SK-N-SH (cell line): ENCODE results near the gene METTL21A. TPM values are rescaled to one million over a fixed set of nuclear protein-coding genes. Genes with fewer than 3 reads are reported as not detected.

ENCODE experiments used
- CTCF ChIA-PET: fragments of 300-600, 350-600 bp; formaldehyde crosslinking; extraction: SDS; loops from one replicate; lab custom pipeline; 2021; lab: Yijun Ruan, JAX
- POLR2A ChIA-PET: fragments of 350-600 bp; sonication (Branson Sonifier 250); formaldehyde crosslinking; extraction: SDS; loops from one replicate; lab custom pipeline; 2020; ENCODE audit warnings: antibody characterized with exemption, inconsistent platforms; lab: Yijun Ruan, JAX
- DNase-seq: peaks from one replicate; pipeline ENCODE4 v3.0.0; 2012
- H2AFZ ChIP-seq: fragments of 200-600 bp; sonication (generic); 2 replicates; pipeline ENCODE4 v1.8.1; 2016; ENCODE audit warnings: antibody characterized with exemption, mild to moderate bottlenecking, low read depth
- H3F3A ChIP-seq: fragments of 200-600 bp; sonication (generic); replicated peaks from 2 replicates; pipeline ENCODE3; 2016; ENCODE audit warnings: antibody characterized with exemption, mild to moderate bottlenecking; ENCODE audit not compliant: insufficient read depth
- H3K27ac ChIP-seq, 2 experiments: fragments of 200-500 bp in 1 of 2; fragments of 200-600 bp in 1 of 2; sonication (Bioruptor generic) in 1 of 2; sonication (generic), shearing (Covaris generic) in 1 of 2; 2 replicates each; pipeline versions ENCODE4 v1.5.1 to v1.6.1; 2014 to 2016; ENCODE audit warnings: low read depth in 2 of 2, inconsistent platforms in 1 of 2, low read length in 1 of 2, mild to moderate bottlenecking in 1 of 2, mixed read lengths in 1 of 2
- H3K27me3 ChIP-seq: fragments of 200-600 bp; sonication (generic), shearing (Covaris generic); 2 replicates; pipeline ENCODE4 v1.6.1; 2016; ENCODE audit warnings: mixed run types; ENCODE audit not compliant: insufficient read depth
- H3K36me3 ChIP-seq, 2 experiments: fragments of 200-500 bp in 1 of 2; fragments of 200-600 bp in 1 of 2; sonication (Bioruptor generic) in 1 of 2; sonication (generic) in 1 of 2; replicated peaks in 1 of 2; 2 replicates each; pipeline versions ENCODE3 to v1.5.1; 2014 to 2016; ENCODE audit warnings: low read length in 1 of 2, mild to moderate bottlenecking in 1 of 2; ENCODE audit not compliant: insufficient read depth in 2 of 2, control insufficient read depth in 1 of 2
- H3K4me1 ChIP-seq, 2 experiments: fragments of 200-500 bp in 1 of 2; fragments of 200-600 bp in 1 of 2; sonication (Bioruptor generic) in 1 of 2; sonication (generic), shearing (Covaris generic) in 1 of 2; 2 replicates each; pipeline versions ENCODE4 v1.5.1 to v1.6.1; 2014 to 2016; ENCODE audit warnings: low read depth in 1 of 2, low read length in 1 of 2, mixed run types in 1 of 2; ENCODE audit not compliant: insufficient read depth in 2 of 2, control insufficient read depth in 1 of 2
- H3K4me2 ChIP-seq: fragments of 200-600 bp; sonication (generic), shearing (Covaris generic); 2 replicates; pipeline ENCODE4 v1.6.1; 2017; ENCODE audit warnings: mixed run types
- H3K4me3 ChIP-seq, 2 experiments: fragments of 200-500 bp in 1 of 2; fragments of 200-600 bp in 1 of 2; sonication (Bioruptor generic) in 1 of 2; sonication (generic), shearing (Covaris generic) in 1 of 2; 2 replicates each; pipeline versions ENCODE4 v1.5.1 to v1.8.1; 2014 to 2016; ENCODE audit warnings: low read depth in 2 of 2, inconsistent platforms in 1 of 2, low read length in 1 of 2, mild to moderate bottlenecking in 1 of 2, mixed read lengths in 1 of 2, moderate library complexity in 1 of 2
- H3K79me2 ChIP-seq: fragments of 200-600 bp; sonication (generic); 2 replicates; pipeline ENCODE4 v1.8.1; 2017; ENCODE audit warnings: mild to moderate bottlenecking; ENCODE audit not compliant: insufficient read depth
- H3K9ac ChIP-seq: fragments of 200-600 bp; sonication (generic); 2 replicates; pipeline ENCODE4 v1.6.1; 2017; ENCODE audit warnings: mixed run types
- H3K9me2 ChIP-seq: fragments of 200-600 bp; sonication (generic); 2 replicates; pipeline ENCODE4 v1.6.1; 2017; ENCODE audit warnings: mixed run types
- H3K9me3 ChIP-seq: fragments of 200-600 bp; sonication (generic); 2 replicates; pipeline ENCODE4 v1.6.1; 2017; ENCODE audit warnings: mixed run types, mild to moderate bottlenecking, moderate library complexity
- H4K20me1 ChIP-seq: fragments of 200-600 bp; sonication (generic); 2 replicates; pipeline ENCODE4 v1.6.1; 2017; ENCODE audit warnings: mild to moderate bottlenecking, mixed run types; ENCODE audit not compliant: insufficient read depth
- ELF1 ChIP-seq: IDR thresholded peaks from 2 replicates; pipeline ENCODE4 v1.4.0; 2012
- FOSL2 ChIP-seq: IDR thresholded peaks from 2 replicates; pipeline ENCODE4 v1.4.0; 2012; ENCODE audit warnings: low read depth, mild to moderate bottlenecking, moderate library complexity, borderline replicate concordance
- MXI1 ChIP-seq: IDR thresholded peaks from 2 replicates; pipeline ENCODE4 v1.6.1; 2012; ENCODE audit warnings: mild to moderate bottlenecking, low read depth, low read length, improper control_type of control experiment
- PBX3 ChIP-seq: IDR thresholded peaks from 2 replicates; pipeline ENCODE4; 2012
- POLR2AphosphoS5 ChIP-seq: IDR thresholded peaks from 2 replicates; pipeline ENCODE4 v1.6.1; 2012; ENCODE audit warnings: low read depth, low read length
- RCOR1 ChIP-seq: fragments of 150-350 bp; IDR thresholded peaks from 2 replicates; pipeline ENCODE4 v1.6.1; 2017; ENCODE audit warnings: antibody characterized with exemption, low read length
- USF2 ChIP-seq: fragments of 150-350 bp; IDR thresholded peaks from 2 replicates; pipeline ENCODE4 v1.6.1; 2017; ENCODE audit warnings: antibody characterized with exemption, low read length, low read depth, borderline replicate concordance
- WGBS: methylation state at CpG from one replicate; pipeline ENCODE4 v1.1.6; 2017; ENCODE audit warnings: low lambda C conversion rate; 5-methylcytosine and 5-hydroxymethylcytosine counted together
- polyA plus RNA-seq, 3 experiments: library from polyadenylated mRNA; depleted of rRNA; stranded (reverse); fragments of >200 nt; gene quantifications; 2 replicates each; pipeline ENCODE4 v1.2.3, GENCODE V29; 2012
- TF ChIP-seq, protein P1 (sequence below): IDR thresholded peaks from 2 replicates; pipeline ENCODE4 v1.4.0; 2012; ENCODE audit warnings: low read depth, borderline replicate concordance
- TF ChIP-seq, protein P2 (sequence below): fragments of 200-600 bp; sonication (generic); IDR thresholded peaks from 2 replicates; pipeline ENCODE4 v1.6.1; 2017; ENCODE audit warnings: antibody characterized with exemption, mild to moderate bottlenecking, moderate library complexity

Gene METTL21A
- polyA plus RNA-seq, 1 of the 3 experiments (the other 2 are of a cell fraction): 19.4 TPM

- H3K36me3 ChIP-seq: peaks cover 8 to 15% of the 10 kb centered on the region in 2 experiments
- ChIA-PET POLR2A (interaction anchor here (1.4 kb wide), 1 partner anchor 77 kb away, joined by 3 read pairs; the partner anchor contains the start of gene CREB1), CTCF (no interaction called here)
- no peaks in the 10 kb centered on the region for H3K9me2 ChIP-seq
- WGBS: 96% methylated on average over 5 of the region's 7 CpGs
- DNase-seq: no peak
- H3K4me3 ChIP-seq: no peak overlapping the region
- no peak overlapping the region for H3K27ac ChIP-seq
- no peaks in the 10 kb centered on the region for H3F3A ChIP-seq
- no peak for TF ChIP-seq MXI1
- no peak for TF ChIP-seq FOSL2
- TF ChIP-seq, protein P1, sequence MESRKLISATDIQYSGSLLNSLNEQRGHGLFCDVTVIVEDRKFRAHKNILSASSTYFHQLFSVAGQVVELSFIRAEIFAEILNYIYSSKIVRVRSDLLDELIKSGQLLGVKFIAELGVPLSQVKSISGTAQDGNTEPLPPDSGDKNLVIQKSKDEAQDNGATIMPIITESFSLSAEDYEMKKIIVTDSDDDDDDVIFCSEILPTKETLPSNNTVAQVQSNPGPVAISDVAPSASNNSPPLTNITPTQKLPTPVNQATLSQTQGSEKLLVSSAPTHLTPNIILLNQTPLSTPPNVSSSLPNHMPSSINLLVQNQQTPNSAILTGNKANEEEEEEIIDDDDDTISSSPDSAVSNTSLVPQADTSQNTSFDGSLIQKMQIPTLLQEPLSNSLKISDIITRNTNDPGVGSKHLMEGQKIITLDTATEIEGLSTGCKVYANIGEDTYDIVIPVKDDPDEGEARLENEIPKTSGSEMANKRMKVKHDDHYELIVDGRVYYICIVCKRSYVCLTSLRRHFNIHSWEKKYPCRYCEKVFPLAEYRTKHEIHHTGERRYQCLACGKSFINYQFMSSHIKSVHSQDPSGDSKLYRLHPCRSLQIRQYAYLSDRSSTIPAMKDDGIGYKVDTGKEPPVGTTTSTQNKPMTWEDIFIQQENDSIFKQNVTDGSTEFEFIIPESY: no peak
- TF ChIP-seq USF2: no peak
- TF ChIP-seq, protein P2, sequence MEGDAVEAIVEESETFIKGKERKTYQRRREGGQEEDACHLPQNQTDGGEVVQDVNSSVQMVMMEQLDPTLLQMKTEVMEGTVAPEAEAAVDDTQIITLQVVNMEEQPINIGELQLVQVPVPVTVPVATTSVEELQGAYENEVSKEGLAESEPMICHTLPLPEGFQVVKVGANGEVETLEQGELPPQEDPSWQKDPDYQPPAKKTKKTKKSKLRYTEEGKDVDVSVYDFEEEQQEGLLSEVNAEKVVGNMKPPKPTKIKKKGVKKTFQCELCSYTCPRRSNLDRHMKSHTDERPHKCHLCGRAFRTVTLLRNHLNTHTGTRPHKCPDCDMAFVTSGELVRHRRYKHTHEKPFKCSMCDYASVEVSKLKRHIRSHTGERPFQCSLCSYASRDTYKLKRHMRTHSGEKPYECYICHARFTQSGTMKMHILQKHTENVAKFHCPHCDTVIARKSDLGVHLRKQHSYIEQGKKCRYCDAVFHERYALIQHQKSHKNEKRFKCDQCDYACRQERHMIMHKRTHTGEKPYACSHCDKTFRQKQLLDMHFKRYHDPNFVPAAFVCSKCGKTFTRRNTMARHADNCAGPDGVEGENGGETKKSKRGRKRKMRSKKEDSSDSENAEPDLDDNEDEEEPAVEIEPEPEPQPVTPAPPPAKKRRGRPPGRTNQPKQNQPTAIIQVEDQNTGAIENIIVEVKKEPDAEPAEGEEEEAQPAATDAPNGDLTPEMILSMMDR: no peak
- no peak for TF ChIP-seq POLR2AphosphoS5
- no peak for TF ChIP-seq PBX3
- TF ChIP-seq ELF1: no peak
- H3K4me2 ChIP-seq: no peak overlapping the region
- H3K79me2 ChIP-seq: peaks cover 4% of the 10 kb centered on the region; the same call in 1 of the 2 replicates
- no peaks in the 10 kb centered on the region for H3K9me3 ChIP-seq
- no peak overlapping the region for H3K9ac ChIP-seq
- H4K20me1 ChIP-seq: no peaks in the 10 kb centered on the region
- no peak overlapping the region for H2AFZ ChIP-seq
- peaks cover 0 to 4% of the 10 kb centered on the region in 2 experiments; a peak in 1 of 4 replicates for H3K4me1 ChIP-seq
- H3K27me3 ChIP-seq: no peaks in the 10 kb centered on the region
These were observed 18.8 kb downstream of the METTL21A start for GRCh38 chr2:207606399-207606798.

- Histone ChIP-seq H3K27ac (no peak overlapping the region), H3F3A (peaks cover 10% of the 10 kb centered on the region), H2AFZ (no peak overlapping the region), H3K9me3 (no peaks in the 10 kb centered on the region), H3K36me3 (peaks cover 12 to 25% of the 10 kb centered on the region in 2 experiments), H3K27me3 (no peaks in the 10 kb centered on the region), H3K4me3 (no peak overlapping the region), H3K4me1 (peaks cover 2 to 15% of the 10 kb centered on the region in 2 experiments; a peak in 2 of 4 replicates), H3K9me2 (no peaks in the 10 kb centered on the region), H3K9ac (no peak overlapping the region), H3K79me2 (peaks cover 11% of the 10 kb centered on the region; the same call in 1 of the 2 replicates), H4K20me1 (no peaks in the 10 kb centered on the region), H3K4me2 (no peak overlapping the region)
- ChIA-PET POLR2A (no interaction called here), CTCF (no interaction called here)
- 82% methylated on average over 2 of the region's 2 CpGs for WGBS
- no peak for TF ChIP-seq RCOR1
- no peak for DNase-seq
These were observed 21.7 kb downstream of the METTL21A start for GRCh38 chr2:207603486-207603885.
